PC-3 (cell line): ENCODE measurements around the gene SV2C. TPM values are rescaled to one million over a fixed set of nuclear protein-coding genes. Genes with fewer than 3 reads are reported as not detected.
A peak's percentile ranks its signal among the peaks of the same experiment; 100 is the strongest.

ENCODE experiments used
- ATAC-seq: fragments of 200-7000 bp; cut with Tn5 transposase; 2 replicates; pipeline ENCODE4 v1.9.1; 2020; ENCODE audit warnings: mild to moderate bottlenecking, moderate library complexity
- BruUV-seq: library from RNA; stranded (reverse); fragments of 400-500 nt; replicated peaks from 2 replicates; lab custom pipeline; 2021; lab: Mats Ljungman, UMichigan
- CTCF ChIA-PET: fragments of 300-600 bp; sonication (Branson Sonifier 250); formaldehyde crosslinking; loops from one replicate; lab custom pipeline; 2022; ENCODE audit warnings: antibody characterized with exemption; lab: Charles Lee
- POLR2A ChIA-PET: fragments of 300-600 bp; sonication (Branson Sonifier 250); formaldehyde crosslinking; loops from one replicate; lab custom pipeline; 2022; ENCODE audit warnings: antibody characterized with exemption; ENCODE audit not compliant: unreplicated experiment; lab: Charles Lee
- DNase-seq: peaks from one replicate; pipeline ENCODE4 v3.0.0-alpha.2; 2015
- H2AFZ ChIP-seq: fragments of 300-600 bp; sonication (generic); 2 replicates; pipeline ENCODE4 v1.6.0; 2016; ENCODE audit warnings: antibody characterized with exemption, low read length
- H3F3A ChIP-seq: fragments of 300-600 bp; sonication (generic); one replicate; pipeline ENCODE4 v1.6.0; 2017; ENCODE audit warnings: antibody characterized with exemption, low read length, control low read depth, mild to moderate bottlenecking; ENCODE audit not compliant: unreplicated experiment
- H3K27ac ChIP-seq: fragments of 300-600 bp; sonication (generic); 2 replicates; pipeline ENCODE4 v1.5.1; 2016; ENCODE audit warnings: mild to moderate bottlenecking, low read length
- H3K27me3 ChIP-seq: fragments of 300-600 bp; sonication (generic); 2 replicates; pipeline ENCODE4 v1.6.1; 2016; ENCODE audit warnings: low read length, mixed read lengths
- H3K36me3 ChIP-seq: fragments of 300-600 bp; sonication (generic); 2 replicates; pipeline ENCODE4 v1.6.1; 2016; ENCODE audit warnings: low read depth, mixed run types, low read length, mixed read lengths
- H3K4me1 ChIP-seq: fragments of 300-600 bp; sonication (generic); 2 replicates; pipeline ENCODE4 v1.5.1; 2016; ENCODE audit warnings: low read length; ENCODE audit not compliant: insufficient read depth
- H3K4me2 ChIP-seq: fragments of 300-600 bp; sonication (generic); 2 replicates; pipeline ENCODE4 v1.6.0; 2016; ENCODE audit warnings: low read length
- H3K4me3 ChIP-seq: fragments of 300-600 bp; sonication (generic); 2 replicates; pipeline ENCODE4 v1.5.1; 2016; ENCODE audit warnings: mild to moderate bottlenecking, low read length, mixed read lengths
- H3K79me2 ChIP-seq: fragments of 300-600 bp; sonication (generic); 2 replicates; pipeline ENCODE4 v1.6.1; 2017; ENCODE audit warnings: low read length, mixed read lengths
- H3K9ac ChIP-seq: fragments of 300-600 bp; sonication (generic); 2 replicates; pipeline ENCODE4 v1.6.0; 2016; ENCODE audit warnings: mild to moderate bottlenecking, low read length
- H3K9me2 ChIP-seq: fragments of 300-600 bp; sonication (generic); replicated peaks from 2 replicates; pipeline ENCODE4 v1.6.1; 2016; ENCODE audit warnings: mixed run types, low read length, mixed read lengths
- H3K9me3 ChIP-seq: fragments of 300-600 bp; sonication (generic); 2 replicates; pipeline ENCODE4 v1.6.1; 2016; ENCODE audit warnings: low read length, mixed read lengths
- H4K20me1 ChIP-seq: fragments of 300-600 bp; sonication (generic); 2 replicates; pipeline ENCODE4 v1.6.1; 2016; ENCODE audit warnings: low read length, mixed read lengths
- CTCF ChIP-seq: fragments of 300-600 bp; sonication (generic); conservative IDR thresholded peaks from 2 replicates; pipeline ENCODE4 v1.5.1; 2017; ENCODE audit warnings: antibody characterized with exemption, low read depth, mild to moderate bottlenecking, low read length
- EZH2 ChIP-seq: fragments of 300-600 bp; sonication (generic); IDR thresholded peaks from one replicate; pipeline ENCODE4 v1.6.1; 2017; ENCODE audit warnings: antibody characterized with exemption, mild to moderate bottlenecking, low read length; ENCODE audit not compliant: unreplicated experiment
- EZH2phosphoT487 ChIP-seq: fragments of 300-600 bp; sonication (generic); IDR thresholded peaks from 2 replicates; pipeline ENCODE4 v1.6.1; 2018; ENCODE audit warnings: mild to moderate bottlenecking, antibody characterized with exemption, low read length, borderline replicate concordance
- intact Hi-C: fragments of 100-400 bp; cut with micrococcal nuclease; formaldehyde crosslinking; loops from 2 replicates; pipeline ENCODE4 v1.9.0; 2023
- total RNA-seq: library from RNA; depleted of rRNA; stranded (reverse); fragments of >200 nt; gene quantifications from 2 replicates; pipeline ENCODE4 v1.2.3, GENCODE V29; 2014

The SV2C gene
- total RNA-seq, 1 experiment from 2014 or later: not detected

- no peaks in the 10 kb centered on the region for H3K79me2 ChIP-seq
- no peak overlapping the region for H3K4me2 ChIP-seq
- POLR2A ChIA-PET: no interaction called here
- H3K4me1 ChIP-seq: peaks cover 23% of the 10 kb centered on the region
- intact Hi-C loops: no loop called here
- no peaks in the 10 kb centered on the region for H3K27me3 ChIP-seq
- no peaks in the 10 kb centered on the region for H3K36me3 ChIP-seq
- H3K9me2 ChIP-seq: no peaks in the 10 kb centered on the region
- H2AFZ ChIP-seq: no peak overlapping the region
- TF ChIP-seq EZH2 (no peak), CTCF (no peak), EZH2phosphoT487 (no peak)
- CTCF ChIA-PET: no interaction called here
- no peak for ATAC-seq
- H3K9me3 ChIP-seq: no peaks in the 10 kb centered on the region
- DNase-seq: no peak
- H3K9ac ChIP-seq: no peak overlapping the region
- BruUV-seq: no TSS peak
- H3K4me3 ChIP-seq: no peak overlapping the region
- no peaks in the 10 kb centered on the region for H4K20me1 ChIP-seq
- peaks cover 3% of the 10 kb centered on the region for H3F3A ChIP-seq
- H3K27ac ChIP-seq: no peak overlapping the region
These were observed 293.7 kb downstream of the SV2C start for GRCh38 chr5:76376866-76377230.

GRCh38 chr5:76378355-76378754 lies 295.2 kb downstream of the SV2C start:
- no TSS peak for BruUV-seq
- no peak for TF ChIP-seq CTCF
- TF ChIP-seq EZH2phosphoT487: no peak
- no peak for TF ChIP-seq EZH2
- Histone ChIP-seq H3K27ac (no peak overlapping the region), H3K4me2 (no peak overlapping the region), H4K20me1 (no peaks in the 10 kb centered on the region), H3F3A (no peaks in the 10 kb centered on the region), H2AFZ (no peak overlapping the region), H3K4me3 (no peak overlapping the region), H3K4me1 (peaks cover 11% of the 10 kb centered on the region), H3K79me2 (no peaks in the 10 kb centered on the region), H3K9ac (no peak overlapping the region), H3K9me3 (no peaks in the 10 kb centered on the region), H3K9me2 (no peaks in the 10 kb centered on the region), H3K27me3 (no peaks in the 10 kb centered on the region), H3K36me3 (no peaks in the 10 kb centered on the region)
- DNase-seq: no peak
- CTCF ChIA-PET: no interaction called here
- intact Hi-C loops: no loop called here
- POLR2A ChIA-PET: no interaction called here
- ATAC-seq: no peak

GRCh38 chr5:76379316-76379715 lies 296.1 kb downstream of the SV2C start:
- Histone ChIP-seq H3K9me2 (no peaks in the 10 kb centered on the region), H3K4me1 (peaks cover 11% of the 10 kb centered on the region), H3F3A (no peaks in the 10 kb centered on the region), H3K4me3 (no peak overlapping the region), H3K9me3 (no peaks in the 10 kb centered on the region), H3K79me2 (no peaks in the 10 kb centered on the region), H3K4me2 (peak overlapping the region; percentile 63), H3K9ac (no peak overlapping the region), H2AFZ (peak overlapping the region; percentile 23; the same call in 1 of the 2 replicates), H3K27me3 (no peaks in the 10 kb centered on the region), H3K36me3 (no peaks in the 10 kb centered on the region), H4K20me1 (no peaks in the 10 kb centered on the region), H3K27ac (no peak overlapping the region)
- peak; percentile 54 for ATAC-seq
- BruUV-seq: no TSS peak
- TF ChIP-seq CTCF (no peak), EZH2phosphoT487 (no peak), EZH2 (no peak)
- ChIA-PET POLR2A (interaction anchor here (0.6 to 0.7 kb wide), 2 partner anchors 36 to 935 kb away, joined by 3 to 42 read pairs; no protein-coding TSS in a partner anchor), CTCF (no interaction called here)
- DNase-seq: peak; percentile 52
- intact Hi-C loops: no loop called here
